Parathyroid adenoma (tissue), 2 donors: ENCODE results near the gene DAD1.

ENCODE experiments used
- H2AFZ ChIP-seq: fragments of 300-600 bp; sonication (generic); one replicate; pipeline ENCODE4 v1.7.0; 2017; ENCODE audit warnings: antibody characterized with exemption, mild to moderate bottlenecking
- H3K27ac ChIP-seq: fragments of 300-600 bp; sonication (generic); one replicate; pipeline ENCODE4 v1.7.0; 2017
- H3K27me3 ChIP-seq: fragments of 300-600 bp; sonication (generic); one replicate; pipeline ENCODE4 v1.7.0; 2017; ENCODE audit warnings: low read length; ENCODE audit not compliant: control insufficient read depth, insufficient read depth
- H3K36me3 ChIP-seq: fragments of 300-600 bp; sonication (generic); one replicate; pipeline ENCODE4 v1.7.0; 2017; ENCODE audit warnings: low read length; ENCODE audit not compliant: control insufficient read depth, insufficient read depth
- H3K4me1 ChIP-seq: fragments of 300-600 bp; sonication (generic); one replicate; pipeline ENCODE4 v1.7.0; 2017; ENCODE audit warnings: control low read depth
- H3K4me2 ChIP-seq: fragments of 300-600 bp; sonication (generic); one replicate; pipeline ENCODE4 v1.7.0; 2017; ENCODE audit warnings: low read length
- H3K4me3 ChIP-seq: fragments of 300-600 bp; sonication (generic); one replicate; pipeline ENCODE4 v1.7.0; 2017; ENCODE audit warnings: low read depth, low read length
- H3K79me2 ChIP-seq: fragments of 300-600 bp; sonication (generic); one replicate; pipeline ENCODE4 v1.7.0; 2017; ENCODE audit warnings: control low read depth
- H3K9ac ChIP-seq: fragments of 300-600 bp; sonication (generic); one replicate; pipeline ENCODE4 v1.7.0; 2017; ENCODE audit warnings: mild to moderate bottlenecking
- H3K9me3 ChIP-seq: fragments of 300-600 bp; sonication (generic); one replicate; pipeline ENCODE4 v1.7.0; 2017; ENCODE audit warnings: low read length; ENCODE audit not compliant: control insufficient read depth
- CTCF ChIP-seq: fragments of 300-600 bp; sonication (generic); IDR thresholded peaks from one replicate; pipeline ENCODE4 v1.7.0; 2017; ENCODE audit warnings: antibody characterized with exemption, mild to moderate bottlenecking
- donor health status: primary hyperparathyroidism.

Gene DAD1

DNA sequence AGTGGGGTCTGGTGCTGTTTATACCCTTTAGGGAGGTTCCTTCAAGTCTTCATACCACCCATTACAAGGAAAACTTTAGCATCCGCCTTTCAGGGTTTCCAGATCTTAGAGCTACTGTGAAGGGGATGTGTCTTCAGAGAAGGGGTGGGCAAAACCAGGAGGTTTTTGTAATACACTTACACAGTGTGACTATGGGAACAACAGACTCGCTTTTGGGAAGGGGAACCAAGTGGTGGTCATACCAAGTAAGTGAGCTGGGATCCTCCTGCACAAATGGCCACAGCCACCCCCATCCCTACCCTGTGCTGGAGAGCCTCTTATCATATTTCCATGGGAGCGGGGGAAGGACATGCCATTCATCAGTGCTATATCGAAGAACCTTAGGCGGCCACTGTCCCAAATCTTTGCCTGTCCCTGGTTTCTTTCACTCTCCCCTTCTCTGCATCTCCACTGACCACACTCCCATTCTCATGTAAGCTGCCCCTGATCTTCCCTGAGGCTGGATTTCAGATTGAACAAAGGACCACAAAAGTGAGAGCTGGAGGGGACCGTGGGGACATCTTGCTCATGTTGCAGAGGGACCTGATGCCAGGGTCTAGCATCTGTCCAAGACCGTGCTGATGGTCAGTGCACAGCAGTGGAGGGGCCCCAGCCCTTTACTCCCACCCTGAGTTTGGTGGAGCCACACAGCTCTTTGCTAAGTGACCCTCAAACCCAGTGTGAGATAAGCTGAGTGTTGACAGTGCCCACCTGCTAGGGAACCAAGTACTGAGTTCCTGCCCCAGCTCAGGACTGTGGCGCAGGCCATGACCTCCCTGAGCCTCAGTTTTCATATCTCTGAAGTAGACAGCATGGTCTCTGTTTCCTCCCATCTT is 51.4 kb downstream of the DAD1 start:
- Histone ChIP-seq H3K4me3 (no peak overlapping the region), H3K9ac (no peak overlapping the region), H3K79me2 (no peaks in the 10 kb centered on the region), H3K27ac (no peak overlapping the region), H3K4me1 (no peaks in the 10 kb centered on the region), H3K27me3 (no peaks in the 10 kb centered on the region), H3K36me3 (no peaks in the 10 kb centered on the region), H3K4me2 (no peak overlapping the region), H3K9me3 (no peaks in the 10 kb centered on the region), H2AFZ (no peak overlapping the region)
- TF ChIP-seq CTCF, result no peak

GRCh38 chr14:22536853-22537338 is 52.1 kb downstream of the DAD1 start:
- Histone ChIP-seq H3K9me3 (no peaks in the 10 kb centered on the region), H3K79me2 (no peaks in the 10 kb centered on the region), H3K27ac (no peak overlapping the region), H3K27me3 (no peaks in the 10 kb centered on the region), H3K9ac (no peak overlapping the region), H3K4me3 (no peak overlapping the region), H3K36me3 (no peaks in the 10 kb centered on the region), H3K4me1 (no peaks in the 10 kb centered on the region), H3K4me2 (no peak overlapping the region), H2AFZ (no peak overlapping the region)
- TF ChIP-seq CTCF, result no peak

DNA sequence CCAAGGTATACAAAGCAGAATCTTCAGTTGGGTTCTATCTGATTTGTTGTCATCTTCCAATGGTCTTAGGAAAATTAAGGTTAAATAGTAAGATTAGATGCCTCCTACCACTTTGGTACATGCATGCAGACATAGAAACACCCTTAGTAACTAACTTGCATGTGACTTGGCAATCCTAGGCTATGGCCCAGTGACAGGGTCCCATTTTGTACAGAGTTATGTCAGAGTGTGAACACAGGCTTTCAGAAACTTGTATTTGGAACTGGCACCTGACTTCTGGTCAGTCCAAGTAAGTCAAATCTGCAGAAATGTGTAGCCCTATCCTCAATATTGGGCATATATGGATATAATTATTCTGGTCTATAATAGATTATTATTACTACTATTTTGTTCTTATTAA is 53.1 kb downstream of the DAD1 start:
- H3K27ac ChIP-seq, result no peak overlapping the region

GRCh38 chr14:22535126-22535525 is 53.9 kb downstream of the DAD1 start:
- Histone ChIP-seq H3K4me2 (no peak overlapping the region), H2AFZ (no peak overlapping the region), H3K36me3 (no peaks in the 10 kb centered on the region), H3K4me1 (no peaks in the 10 kb centered on the region), H3K27me3 (no peaks in the 10 kb centered on the region), H3K27ac (no peak overlapping the region), H3K4me3 (no peak overlapping the region), H3K79me2 (no peaks in the 10 kb centered on the region), H3K9ac (no peak overlapping the region), H3K9me3 (no peaks in the 10 kb centered on the region)
- TF ChIP-seq CTCF, result no peak

More for the DNA sequence above, 53.1 kb downstream of the DAD1 start:
- no peak overlapping the region for H2AFZ ChIP-seq
- no peak overlapping the region for H3K9ac ChIP-seq
- no peaks in the 10 kb centered on the region for H3K79me2 ChIP-seq
- H3K9me3 ChIP-seq, result no peaks in the 10 kb centered on the region
- H3K36me3 ChIP-seq, result no peaks in the 10 kb centered on the region
- no peaks in the 10 kb centered on the region for H3K4me1 ChIP-seq
- no peak overlapping the region for H3K4me2 ChIP-seq
- no peak overlapping the region for H3K4me3 ChIP-seq
- H3K27me3 ChIP-seq, result no peaks in the 10 kb centered on the region
- TF ChIP-seq CTCF, result no peak

- Histone ChIP-seq H3K4me3 (no peak overlapping the region), H2AFZ (no peak overlapping the region), H3K36me3 (no peaks in the 10 kb centered on the region), H3K9me3 (no peaks in the 10 kb centered on the region), H3K27ac (no peak overlapping the region), H3K79me2 (no peaks in the 10 kb centered on the region), H3K9ac (no peak overlapping the region), H3K4me1 (no peaks in the 10 kb centered on the region), H3K27me3 (no peaks in the 10 kb centered on the region), H3K4me2 (no peak overlapping the region)
- TF ChIP-seq CTCF, result no peak
These were observed 54.5 kb downstream of the DAD1 start for GRCh38 chr14:22534547-22534946.
